GM19023 (cell line): ENCODE results near the gene MAST4.

Experiments used
- ATAC-seq: cut with Tn5 transposase; IDR thresholded peaks from one replicate; pipeline ENCODE4 v1.9.1; 2021; ENCODE audit warnings: mild to moderate bottlenecking, moderate library complexity; ENCODE audit not compliant: unreplicated experiment

The MAST4 gene

GRCh38 chr5:67142816-67143215 is 546.6 kb downstream of the MAST4 start:
- no peak for ATAC-seq

DNA sequence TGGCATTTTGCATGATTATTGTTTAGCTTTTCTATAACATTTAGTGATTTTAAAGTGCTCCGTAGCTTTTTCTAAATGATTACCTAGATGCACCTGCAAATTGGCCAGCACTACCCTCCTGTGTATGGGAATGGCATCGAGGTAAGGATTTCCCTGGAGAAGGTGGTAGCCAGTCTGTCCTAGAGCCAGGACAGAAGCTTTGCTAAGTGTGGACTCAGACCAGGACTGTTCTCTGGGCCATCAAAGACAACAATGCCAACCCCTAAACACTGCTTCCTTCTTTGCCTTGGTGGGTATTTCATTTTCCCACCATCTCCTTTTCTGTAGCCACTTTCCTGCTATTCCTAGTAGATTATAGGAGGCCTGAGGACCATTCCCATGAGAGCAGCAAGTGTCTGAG is 547.4 kb downstream of the MAST4 start:
- no peak for ATAC-seq

GRCh38 chr5:67144183-67144639 is 548.0 kb downstream of the MAST4 start:
- no peak for ATAC-seq

GRCh38 chr5:67146574-67146973 is 550.4 kb downstream of the MAST4 start:
- no peak for ATAC-seq

- ATAC-seq = no peak
Observed at GRCh38 chr5:67146981-67147380, 550.8 kb downstream of the MAST4 start.

DNA sequence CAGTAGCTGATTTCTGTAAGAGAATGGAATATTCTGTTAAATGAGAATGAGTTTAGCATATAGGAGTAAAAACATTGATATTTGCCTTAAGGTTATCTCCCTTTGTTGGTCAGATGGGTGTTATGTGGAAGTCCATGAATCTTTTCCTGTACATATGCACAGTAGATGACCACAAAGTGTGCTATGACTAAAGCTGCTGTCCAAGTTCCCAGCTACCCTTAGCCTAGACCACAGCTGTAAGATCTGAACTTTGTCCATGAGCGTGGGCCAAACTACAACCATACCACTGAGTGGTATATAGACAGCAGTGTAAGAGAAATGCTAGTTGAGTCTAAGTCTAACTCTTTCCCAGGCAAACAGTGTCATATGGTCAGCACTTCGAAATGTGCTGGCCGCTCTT is 551.6 kb downstream of the MAST4 start:
- ATAC-seq = no peak

DNA sequence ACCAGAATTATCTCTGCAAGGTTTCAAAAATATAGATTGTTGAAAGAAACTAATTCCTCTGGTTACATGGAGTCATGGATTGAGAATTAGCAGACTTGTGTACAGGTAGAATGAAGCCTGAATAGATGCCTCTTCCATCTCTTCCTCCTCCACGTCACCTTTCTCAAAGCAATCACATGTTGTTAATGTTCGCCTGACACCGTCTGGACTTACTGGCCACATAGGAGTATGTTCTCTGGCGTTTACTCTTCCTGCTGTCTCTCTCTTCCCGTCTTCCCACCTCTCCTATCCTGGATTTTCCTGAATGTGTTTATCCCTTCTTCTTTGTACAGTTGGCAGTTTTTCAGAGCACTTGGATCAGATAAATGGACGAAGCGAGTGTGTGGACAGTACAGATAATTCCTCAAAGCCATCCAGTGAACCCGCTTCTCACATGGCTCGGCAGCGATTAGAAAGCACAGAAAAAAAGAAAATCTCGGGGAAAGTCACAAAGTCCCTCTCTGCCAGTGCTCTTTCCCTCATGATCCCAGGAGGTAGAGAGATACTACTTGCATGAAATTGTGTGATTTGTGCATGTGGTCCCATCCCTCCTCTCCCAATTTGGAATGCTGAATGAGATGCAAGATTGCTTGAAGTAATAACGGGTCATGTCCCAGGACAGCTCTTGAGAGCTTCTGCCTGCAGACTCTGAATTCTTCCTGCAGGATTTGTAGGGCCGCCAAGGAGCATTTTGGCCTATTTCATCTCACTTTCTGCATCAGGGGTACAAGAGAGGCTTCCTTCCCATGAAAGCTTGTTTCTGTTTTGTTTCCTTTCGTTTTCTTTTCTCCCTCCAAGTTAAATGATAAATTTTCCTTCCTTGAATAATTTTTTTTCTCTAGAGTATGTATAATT is 553.1 kb downstream of the MAST4 start:
- ATAC-seq = no peak

DNA sequence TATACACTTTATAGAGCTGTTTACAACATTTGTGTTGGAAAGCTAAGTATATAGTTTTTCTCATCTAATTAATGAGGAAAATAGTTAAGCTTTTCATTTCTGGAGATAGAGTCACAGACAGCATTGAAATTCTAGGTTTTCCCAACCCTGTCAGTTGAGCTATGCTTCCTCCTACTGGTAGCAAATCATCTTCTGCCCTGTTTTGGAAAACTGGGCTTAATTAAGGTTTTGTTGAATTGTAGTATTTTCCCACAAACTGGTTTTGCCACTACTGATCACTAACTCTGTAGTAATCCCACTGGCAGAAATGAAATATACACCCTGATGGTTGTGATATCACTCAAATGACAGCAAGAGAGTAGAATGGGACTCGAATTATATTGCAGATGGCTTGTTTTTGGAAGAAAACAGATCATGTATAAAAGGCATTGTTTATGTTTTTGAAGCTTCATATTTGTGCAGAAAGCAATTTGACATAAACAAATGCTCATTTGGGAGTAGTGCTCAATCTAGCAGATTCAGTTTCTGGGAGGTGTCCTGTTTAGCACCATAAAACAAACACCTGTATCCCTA is 553.8 kb downstream of the MAST4 start:
- no peak for ATAC-seq

DNA sequence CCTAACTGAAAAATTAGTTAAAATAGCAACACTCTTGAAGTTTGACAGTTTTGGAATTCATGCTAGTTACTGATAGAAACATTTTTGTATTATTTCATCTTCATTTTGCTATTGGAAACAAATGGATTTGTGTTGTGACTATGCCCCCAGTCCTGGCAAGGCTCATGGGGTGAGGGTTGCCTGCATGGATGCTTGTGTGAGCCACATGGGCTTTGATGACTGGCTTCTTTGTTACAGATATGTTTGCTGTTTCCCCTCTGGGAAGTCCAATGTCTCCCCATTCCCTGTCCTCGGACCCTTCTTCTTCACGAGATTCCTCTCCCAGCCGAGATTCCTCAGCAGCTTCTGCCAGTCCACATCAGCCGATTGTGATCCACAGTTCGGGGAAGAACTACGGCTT is 556.2 kb downstream of the MAST4 start:
- ATAC-seq = no peak

DNA sequence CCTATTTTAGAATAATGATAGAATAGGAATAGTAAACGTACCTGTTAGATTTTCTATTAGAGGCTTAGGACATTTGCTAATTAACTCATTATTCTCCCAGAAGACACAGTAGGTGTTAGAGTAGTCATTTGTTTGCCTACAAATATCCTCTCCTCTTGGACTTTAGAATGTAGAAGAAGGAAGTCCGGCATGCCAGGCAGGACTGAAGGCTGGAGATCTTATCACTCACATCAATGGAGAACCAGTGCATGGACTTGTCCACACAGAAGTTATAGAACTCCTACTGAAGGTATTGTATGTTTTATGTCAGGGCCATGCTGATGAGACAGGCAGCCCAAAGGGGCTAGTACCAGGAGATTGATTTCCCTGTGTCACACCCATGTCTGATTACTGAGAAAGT is 557.1 kb downstream of the MAST4 start:
- no peak for ATAC-seq

GRCh38 chr5:67154556-67155206 is 558.5 kb downstream of the MAST4 start:
- ATAC-seq = no peak

- ATAC-seq = peak; percentile 64
Observed at GRCh38 chr5:67156976-67157583, 560.9 kb downstream of the MAST4 start.

DNA sequence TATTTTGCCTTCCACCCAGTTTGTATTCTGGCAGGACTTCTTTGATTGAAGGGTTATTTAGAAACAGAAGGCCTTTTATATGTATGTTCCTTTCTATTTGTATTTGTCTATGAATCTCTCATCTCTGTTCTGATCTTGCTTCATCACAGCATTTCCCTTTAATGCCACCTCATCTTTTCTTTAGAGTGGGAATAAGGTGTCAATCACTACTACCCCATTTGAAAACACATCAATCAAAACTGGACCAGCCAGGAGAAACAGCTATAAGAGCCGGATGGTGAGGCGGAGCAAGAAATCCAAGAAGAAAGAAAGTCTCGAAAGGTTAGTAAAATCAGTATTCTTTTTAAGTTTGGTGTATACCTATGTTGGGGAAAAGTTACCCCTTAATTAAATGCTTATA is 564.1 kb downstream of the MAST4 start:
- ATAC-seq = no peak

GRCh38 chr5:67160985-67161384 is 564.8 kb downstream of the MAST4 start:
- ATAC-seq = no peak

DNA sequence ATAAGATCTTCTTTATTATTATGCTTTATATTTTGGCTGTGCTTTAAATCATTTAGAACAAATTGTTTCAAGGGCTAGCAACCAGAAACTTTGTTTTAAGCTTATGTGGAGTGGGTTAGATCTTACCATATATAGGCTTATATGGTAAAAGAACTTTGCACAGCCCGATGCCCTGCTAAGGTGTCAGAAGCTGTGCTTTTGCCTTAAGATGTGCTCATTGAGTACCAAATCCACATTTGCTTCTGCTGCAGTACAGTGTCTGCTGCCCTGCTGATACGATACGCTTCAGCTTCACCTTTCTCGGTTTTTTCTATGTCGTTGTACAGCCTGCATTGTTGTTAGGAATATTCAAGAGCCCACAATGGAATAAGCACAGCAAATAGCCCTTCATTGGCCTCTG is 565.6 kb downstream of the MAST4 start:
- ATAC-seq = no peak

DNA sequence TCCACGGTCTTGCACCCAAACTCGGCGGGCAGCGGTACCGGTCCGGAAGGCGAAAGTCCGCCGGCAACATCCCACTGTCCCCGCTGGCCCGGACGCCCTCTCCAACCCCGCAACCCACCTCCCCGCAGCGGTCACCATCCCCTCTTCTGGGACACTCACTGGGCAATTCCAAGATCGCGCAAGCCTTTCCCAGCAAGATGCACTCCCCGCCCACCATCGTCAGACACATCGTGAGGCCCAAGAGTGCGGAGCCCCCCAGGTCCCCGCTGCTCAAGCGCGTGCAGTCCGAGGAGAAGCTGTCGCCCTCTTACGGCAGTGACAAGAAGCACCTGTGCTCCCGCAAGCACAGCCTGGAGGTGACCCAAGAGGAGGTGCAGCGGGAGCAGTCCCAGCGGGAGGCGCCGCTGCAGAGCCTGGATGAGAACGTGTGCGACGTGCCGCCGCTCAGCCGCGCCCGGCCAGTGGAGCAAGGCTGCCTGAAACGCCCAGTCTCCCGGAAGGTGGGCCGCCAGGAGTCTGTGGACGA is 567.1 kb downstream of the MAST4 start:
- ATAC-seq = no peak

GRCh38 chr5:67163863-67164595 is 567.8 kb downstream of the MAST4 start:
- ATAC-seq = no peak

DNA sequence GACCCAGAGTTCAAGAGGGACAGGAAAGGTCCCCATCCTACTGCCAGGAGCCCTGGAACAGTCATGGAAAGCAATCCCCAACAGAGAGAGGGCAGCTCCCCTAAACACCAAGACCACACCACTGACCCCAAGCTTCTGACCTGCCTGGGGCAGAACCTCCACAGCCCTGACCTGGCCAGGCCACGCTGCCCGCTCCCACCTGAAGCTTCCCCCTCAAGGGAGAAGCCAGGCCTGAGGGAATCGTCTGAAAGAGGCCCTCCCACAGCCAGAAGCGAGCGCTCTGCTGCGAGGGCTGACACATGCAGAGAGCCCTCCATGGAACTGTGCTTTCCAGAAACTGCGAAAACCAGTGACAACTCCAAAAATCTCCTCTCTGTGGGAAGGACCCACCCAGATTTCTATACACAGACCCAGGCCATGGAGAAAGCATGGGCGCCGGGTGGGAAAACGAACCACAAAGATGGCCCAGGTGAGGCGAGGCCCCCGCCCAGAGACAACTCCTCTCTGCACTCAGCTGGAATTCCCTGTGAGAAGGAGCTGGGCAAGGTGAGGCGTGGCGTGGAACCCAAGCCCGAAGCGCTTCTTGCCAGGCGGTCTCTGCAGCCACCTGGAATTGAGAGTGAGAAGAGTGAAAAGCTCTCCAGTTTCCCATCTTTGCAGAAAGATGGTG is 568.8 kb downstream of the MAST4 start:
- no peak for ATAC-seq

DNA sequence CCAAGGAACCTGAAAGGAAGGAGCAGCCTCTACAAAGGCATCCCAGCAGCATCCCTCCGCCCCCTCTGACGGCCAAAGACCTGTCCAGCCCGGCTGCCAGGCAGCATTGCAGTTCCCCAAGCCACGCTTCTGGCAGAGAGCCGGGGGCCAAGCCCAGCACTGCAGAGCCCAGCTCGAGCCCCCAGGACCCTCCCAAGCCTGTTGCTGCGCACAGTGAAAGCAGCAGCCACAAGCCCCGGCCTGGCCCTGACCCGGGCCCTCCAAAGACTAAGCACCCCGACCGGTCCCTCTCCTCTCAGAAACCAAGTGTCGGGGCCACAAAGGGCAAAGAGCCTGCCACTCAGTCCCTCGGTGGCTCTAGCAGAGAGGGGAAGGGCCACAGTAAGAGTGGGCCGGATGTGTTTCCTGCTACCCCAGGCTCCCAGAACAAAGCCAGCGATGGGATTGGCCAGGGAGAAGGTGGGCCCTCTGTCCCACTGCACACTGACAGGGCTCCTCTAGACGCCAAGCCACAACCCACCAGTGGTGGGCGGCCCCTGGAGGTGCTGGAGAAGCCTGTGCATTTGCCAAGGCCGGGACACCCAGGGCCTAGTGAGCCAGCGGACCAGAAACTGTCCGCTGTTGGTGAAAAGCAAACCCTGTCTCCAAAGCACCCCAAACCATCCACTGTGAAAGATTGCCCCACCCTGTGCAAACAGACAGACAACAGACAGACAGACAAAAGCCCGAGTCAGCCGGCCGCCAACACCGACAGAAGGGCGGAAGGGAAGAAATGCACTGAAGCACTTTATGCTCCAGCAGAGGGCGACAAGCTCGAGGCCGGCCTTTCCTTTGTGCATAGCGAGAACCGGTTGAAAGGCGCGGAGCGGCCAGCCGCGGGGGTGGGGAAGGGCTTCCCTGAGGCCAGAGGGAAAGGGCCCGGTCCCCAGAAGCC is 569.6 kb downstream of the MAST4 start:
- peak; percentile 93 for ATAC-seq
